Astrocyte (in vitro differentiated cells and primary cell): Measurements from ENCODE around the gene DEFB108B.
"Not testable (repeated sequence)": the region's sequence is repeated elsewhere in the genome, so short reads cannot be mapped to it uniquely, and the experiment has no call there.

Source experiments
- CTCF ChIP-seq: IDR thresholded peaks from 2 replicates; pipeline ENCODE4 v1.5.1; 2011; ENCODE audit warnings: low read depth, mild to moderate bottlenecking, inconsistent platforms, low read length, moderate library complexity; ENCODE audit not compliant: insufficient read depth
- EZH2 ChIP-seq: IDR thresholded peaks from 2 replicates; pipeline ENCODE4 v1.6.1; 2012; ENCODE audit warnings: mild to moderate bottlenecking, low read length, inconsistent platforms; ENCODE audit not compliant: insufficient read depth

- not testable (repeated sequence) for TF ChIP-seq EZH2, CTCF
These were observed 32.0 kb upstream of the DEFB108B start for GRCh38 chr11:71801026-71801425.
